ENCODE measurements around the gene TMEM151B.

- no peak for TF ChIP-seq POLR2A (IDR thresholded peaks at IDR 0.05)
- TF ChIP-seq CTCF (IDR thresholded peaks at IDR 0.05): no peak
- TF ChIP-seq EP300 (IDR thresholded peaks at IDR 0.05): no peak
Measured at GRCh38 chr6:44298055-44298803, 28.0 kb downstream of the TMEM151B start.
